Cardiac muscle cell (in vitro differentiated cells and primary cell): ENCODE measurements around the gene GVQW3. TPM values are rescaled to one million over a fixed set of nuclear protein-coding genes. Genes with fewer than 3 reads are reported as not detected.

Source experiments
- DNase-seq, 2 donors: peaks; one replicate each; pipeline versions ENCODE4 v3.0.0 to v3.0.0-alpha.2; 2010 to 2017; ENCODE audit warnings: low read depth in 1 of 2, low spot score in 1 of 2
- H3K27ac ChIP-seq: fragments of 200-600 bp; sonication (generic); 2 replicates; pipeline ENCODE4 v1.5.1; 2016
- H3K27me3 ChIP-seq: fragments of 200-600 bp; sonication (generic); 2 replicates; pipeline ENCODE4 v1.6.0; 2016; ENCODE audit warnings: control low read depth
- H3K36me3 ChIP-seq: fragments of 200-600 bp; sonication (generic); 2 replicates; pipeline ENCODE4 v1.5.1; 2016; ENCODE audit warnings: control low read depth
- H3K4me1 ChIP-seq: fragments of 200-600 bp; sonication (generic); 2 replicates; pipeline ENCODE4 v1.8.1; 2017; ENCODE audit warnings: low read depth, mild to moderate bottlenecking, mixed run types
- H3K4me3 ChIP-seq: fragments of 200-600 bp; sonication (generic); 2 replicates; pipeline ENCODE4 v1.5.1; 2016; ENCODE audit warnings: mild to moderate bottlenecking
- H3K9me3 ChIP-seq: fragments of 200-600 bp; sonication (generic); 2 replicates; pipeline ENCODE4 v1.5.1; 2017; ENCODE audit warnings: low read depth, mild to moderate bottlenecking, control low read depth
- CTCF ChIP-seq: IDR thresholded peaks from 2 replicates; pipeline ENCODE4 v1.5.1; 2012; ENCODE audit warnings: low read depth, mild to moderate bottlenecking, low read length
- polyA plus RNA-seq: library from polyadenylated mRNA; unstranded; fragments of >200 nt; fragmentation: Nextera tagmentation; extraction: Ambion mirVana; gene quantifications from 2 replicates; pipeline ENCODE4 v1.2.1, GENCODE V29; 2016
- total RNA-seq: library from RNA; depleted of rRNA; stranded (reverse); fragments of >200 nt; gene quantifications from 2 replicates; pipeline ENCODE4 v1.2.3, GENCODE V29; 2016

The GVQW3 gene
- total and polyA plus RNA-seq, 2 experiments from 2014 or later = 3.9 to 13.3 TPM

GRCh38 chr11:76424891-76425290 is 43.8 kb downstream of the GVQW3 start:
- DNase-seq = no peak
- Histone ChIP-seq H3K36me3 (no peaks in the 10 kb centered on the region), H3K27ac (no peak overlapping the region), H3K4me1 (peaks cover 7% of the 10 kb centered on the region), H3K27me3 (no peaks in the 10 kb centered on the region), H3K9me3 (no peaks in the 10 kb centered on the region), H3K4me3 (no peak overlapping the region)
- no peak for TF ChIP-seq CTCF

- no peak for TF ChIP-seq CTCF
- no peak for DNase-seq
- no peaks in the 10 kb centered on the region for H3K36me3 ChIP-seq
- H3K27ac ChIP-seq = no peak overlapping the region
- no peaks in the 10 kb centered on the region for H3K27me3 ChIP-seq
- peaks cover 7% of the 10 kb centered on the region for H3K4me1 ChIP-seq
- H3K4me3 ChIP-seq = no peak overlapping the region
- no peaks in the 10 kb centered on the region for H3K9me3 ChIP-seq
Measured at GRCh38 chr11:76426660-76427059, 45.5 kb downstream of the GVQW3 start.

- TF ChIP-seq CTCF = no peak
- DNase-seq = no peak
- no peaks in the 10 kb centered on the region for H3K36me3 ChIP-seq
- no peaks in the 10 kb centered on the region for H3K9me3 ChIP-seq
- peaks cover 9% of the 10 kb centered on the region for H3K4me1 ChIP-seq
- no peak overlapping the region for H3K4me3 ChIP-seq
- no peak overlapping the region for H3K27ac ChIP-seq
- no peaks in the 10 kb centered on the region for H3K27me3 ChIP-seq
Measured at GRCh38 chr11:76436020-76436419, 54.9 kb downstream of the GVQW3 start.

GRCh38 chr11:76443268-76443980 is 62.3 kb downstream of the GVQW3 start:
- H3K36me3 ChIP-seq = peaks cover 13% of the 10 kb centered on the region
- H3K9me3 ChIP-seq = no peaks in the 10 kb centered on the region
- H3K27ac ChIP-seq = peak overlapping the region; percentile 97
- peak in 1 of 2 donors; percentile 28 for DNase-seq
- H3K4me3 ChIP-seq = peak overlapping the region; percentile 91
- H3K27me3 ChIP-seq = no peaks in the 10 kb centered on the region
- peaks cover 9% of the 10 kb centered on the region for H3K4me1 ChIP-seq
- no peak for TF ChIP-seq CTCF

GRCh38 chr11:76444065-76444383 is 62.9 kb downstream of the GVQW3 start:
- TF ChIP-seq CTCF = no peak
- H3K36me3 ChIP-seq = peaks cover 18% of the 10 kb centered on the region
- H3K27me3 ChIP-seq = no peaks in the 10 kb centered on the region
- H3K27ac ChIP-seq = peak overlapping the region; percentile 97
- peak overlapping the region; percentile 91 for H3K4me3 ChIP-seq
- H3K4me1 ChIP-seq = peaks cover 9% of the 10 kb centered on the region
- H3K9me3 ChIP-seq = no peaks in the 10 kb centered on the region
- DNase-seq = no peak
